Measurements from ENCODE around the gene PTF1A. TPM values are rescaled to one million over a fixed set of nuclear protein-coding genes. Genes with fewer than 3 reads are reported as not detected.

The PTF1A gene
- total RNA-seq, 1 donor from 2014 or later = not detected

Other genes starting within 250 kb of the PTF1A start
- 4.0 and 4.4 TPM in 2 replicates for gene MSRB2, start 96.7 kb upstream of the PTF1A start, total RNA-seq
- gene C10orf67, start 152.5 kb downstream of the PTF1A start, total RNA-seq = not detected in 2 replicates
- gene OTUD1, start 246.8 kb downstream of the PTF1A start, total RNA-seq = 9.7 and 10.2 TPM in 2 replicates

All from activated T-helper 2 cell treated with anti-CD3 and anti-CD28 coated beads, Interferon-gamma antibody, Interleukin-2, Interleukin-4, amounts not matched to agents 10 μg/mL and 5 μg/mL and 100 μg/mL, durations not matched to agents 14 hours and 24 hours and 36 hours (primary cell).